Coronary artery (tissue), 2 donors: ENCODE results near the gene LARP1B.
"Not testable (repeated sequence)": the region's sequence is repeated elsewhere in the genome, so short reads cannot be mapped to it uniquely, and the experiment has no call there.

Source experiments
- DNase-seq: peaks from one replicate; pipeline ENCODE4 v3.0.0-alpha.2; 2017; ENCODE audit warnings: low spot score
- H3K27ac ChIP-seq, 2 donors: fragments of 200-600 bp; sonication (generic); one replicate each; pipeline ENCODE4 v1.5.1; 2016 to 2019
- H3K4me3 ChIP-seq: fragments of 200-600 bp; sonication (generic); 2 replicates; pipeline ENCODE4 v1.5.1; 2016; ENCODE audit warnings: mild to moderate bottlenecking, moderate library complexity
- CTCF ChIP-seq: fragments of 200-600 bp; sonication (generic); IDR thresholded peaks from one replicate; pipeline ENCODE4 v1.5.1; 2019; ENCODE audit warnings: antibody characterized with exemption

The LARP1B gene

GRCh38 chr4:128155231-128155855, 94.2 kb downstream of the LARP1B start:
- DNase-seq: no peak
- H3K4me3 ChIP-seq: no peak overlapping the region
- no peak for TF ChIP-seq CTCF
- H3K27ac ChIP-seq: no peak overlapping the region

GRCh38 chr4:128155874-128156456, 94.9 kb downstream of the LARP1B start:
- no peak overlapping the region for H3K27ac ChIP-seq
- H3K4me3 ChIP-seq: no peak overlapping the region
- no peak for DNase-seq
- no peak for TF ChIP-seq CTCF

- DNase-seq, H3K4me3 ChIP-seq, H3K27ac ChIP-seq: not testable (repeated sequence)
Measured at GRCh38 chr4:128156472-128156871, 95.4 kb downstream of the LARP1B start.

- TF ChIP-seq CTCF: no peak
- no peak for DNase-seq
- Histone ChIP-seq H3K4me3 (no peak overlapping the region), H3K27ac (no peak overlapping the region)
Measured at GRCh38 chr4:128158894-128159293, 97.8 kb downstream of the LARP1B start.

GRCh38 chr4:128159967-128160366, 98.9 kb downstream of the LARP1B start:
- no peak overlapping the region for H3K27ac ChIP-seq
- no peak overlapping the region for H3K4me3 ChIP-seq
- no peak for TF ChIP-seq CTCF
- no peak for DNase-seq

GRCh38 chr4:128161138-128161537, 100.0 kb downstream of the LARP1B start:
- TF ChIP-seq CTCF: no peak
- DNase-seq: no peak
- Histone ChIP-seq H3K27ac (no peak overlapping the region), H3K4me3 (no peak overlapping the region)

- no peak for TF ChIP-seq CTCF
- H3K27ac ChIP-seq: no peak overlapping the region
- DNase-seq: no peak
- H3K4me3 ChIP-seq: no peak overlapping the region
Measured at GRCh38 chr4:128162434-128162833, 101.3 kb downstream of the LARP1B start.
